Measurements from ENCODE around the gene DUSP12.
A peak's percentile ranks its signal among the peaks of the same experiment; 100 is the strongest.

DNA sequence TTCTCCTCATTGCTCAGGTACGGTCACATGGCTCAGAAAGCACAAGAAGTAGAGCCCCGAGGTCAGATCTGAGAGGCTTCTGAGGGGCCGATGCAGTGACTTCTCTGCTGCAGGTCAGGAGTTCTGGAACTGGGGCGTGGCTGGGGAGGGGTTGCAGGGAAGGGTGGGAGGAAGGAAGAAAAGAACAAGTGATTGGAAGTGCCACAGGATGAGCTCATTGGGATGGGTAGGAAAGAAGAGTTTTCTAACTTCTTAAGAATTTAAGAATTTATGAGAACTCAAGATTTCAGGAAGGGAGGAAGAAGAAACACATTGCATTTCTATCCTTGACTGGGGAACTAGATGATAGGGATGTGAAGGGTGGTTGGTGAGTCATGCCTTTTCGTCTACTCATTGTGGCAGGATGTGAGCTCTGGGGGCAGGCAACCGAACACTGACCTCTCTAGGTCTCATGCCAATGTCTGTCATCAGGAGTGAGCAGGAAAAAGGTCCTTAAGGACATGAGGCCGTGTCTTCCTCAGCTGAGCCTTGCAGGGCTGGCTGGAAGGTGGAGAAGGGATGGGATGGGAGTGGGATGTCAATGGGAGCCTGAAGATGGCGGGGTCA is 27.7 kb upstream of the DUSP12 start:
- TF ChIP-seq SP1 (IDR thresholded peaks at IDR 0.05; ENCODE audit: low read depth): 0 out of 2 replicates have a peak, but pooled peaks have one; percentile 27
- TF ChIP-seq, protein P1, sequence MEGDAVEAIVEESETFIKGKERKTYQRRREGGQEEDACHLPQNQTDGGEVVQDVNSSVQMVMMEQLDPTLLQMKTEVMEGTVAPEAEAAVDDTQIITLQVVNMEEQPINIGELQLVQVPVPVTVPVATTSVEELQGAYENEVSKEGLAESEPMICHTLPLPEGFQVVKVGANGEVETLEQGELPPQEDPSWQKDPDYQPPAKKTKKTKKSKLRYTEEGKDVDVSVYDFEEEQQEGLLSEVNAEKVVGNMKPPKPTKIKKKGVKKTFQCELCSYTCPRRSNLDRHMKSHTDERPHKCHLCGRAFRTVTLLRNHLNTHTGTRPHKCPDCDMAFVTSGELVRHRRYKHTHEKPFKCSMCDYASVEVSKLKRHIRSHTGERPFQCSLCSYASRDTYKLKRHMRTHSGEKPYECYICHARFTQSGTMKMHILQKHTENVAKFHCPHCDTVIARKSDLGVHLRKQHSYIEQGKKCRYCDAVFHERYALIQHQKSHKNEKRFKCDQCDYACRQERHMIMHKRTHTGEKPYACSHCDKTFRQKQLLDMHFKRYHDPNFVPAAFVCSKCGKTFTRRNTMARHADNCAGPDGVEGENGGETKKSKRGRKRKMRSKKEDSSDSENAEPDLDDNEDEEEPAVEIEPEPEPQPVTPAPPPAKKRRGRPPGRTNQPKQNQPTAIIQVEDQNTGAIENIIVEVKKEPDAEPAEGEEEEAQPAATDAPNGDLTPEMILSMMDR (IDR thresholded peaks at IDR 0.05 in 2 of 3, conservative IDR thresholded peaks at IDR 0.05 in 1 of 3; ENCODE audit: borderline replicate concordance in 1 of 3, insufficient read depth in 1 of 3, low read depth in 2 of 3, low read length in 2 of 3): no peak
- TF ChIP-seq, protein P2, sequence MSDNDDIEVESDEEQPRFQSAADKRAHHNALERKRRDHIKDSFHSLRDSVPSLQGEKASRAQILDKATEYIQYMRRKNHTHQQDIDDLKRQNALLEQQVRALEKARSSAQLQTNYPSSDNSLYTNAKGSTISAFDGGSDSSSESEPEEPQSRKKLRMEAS (IDR thresholded peaks at IDR 0.05): 0 out of 2 replicates have a peak, but pooled peaks have one; percentile 7
- no peak for TF ChIP-seq EZH2 (IDR thresholded peaks at IDR 0.05)
- TF ChIP-seq RAD21 (IDR thresholded peaks at IDR 0.05; ENCODE audit: low read depth): no peak
- TF ChIP-seq, protein P3, sequence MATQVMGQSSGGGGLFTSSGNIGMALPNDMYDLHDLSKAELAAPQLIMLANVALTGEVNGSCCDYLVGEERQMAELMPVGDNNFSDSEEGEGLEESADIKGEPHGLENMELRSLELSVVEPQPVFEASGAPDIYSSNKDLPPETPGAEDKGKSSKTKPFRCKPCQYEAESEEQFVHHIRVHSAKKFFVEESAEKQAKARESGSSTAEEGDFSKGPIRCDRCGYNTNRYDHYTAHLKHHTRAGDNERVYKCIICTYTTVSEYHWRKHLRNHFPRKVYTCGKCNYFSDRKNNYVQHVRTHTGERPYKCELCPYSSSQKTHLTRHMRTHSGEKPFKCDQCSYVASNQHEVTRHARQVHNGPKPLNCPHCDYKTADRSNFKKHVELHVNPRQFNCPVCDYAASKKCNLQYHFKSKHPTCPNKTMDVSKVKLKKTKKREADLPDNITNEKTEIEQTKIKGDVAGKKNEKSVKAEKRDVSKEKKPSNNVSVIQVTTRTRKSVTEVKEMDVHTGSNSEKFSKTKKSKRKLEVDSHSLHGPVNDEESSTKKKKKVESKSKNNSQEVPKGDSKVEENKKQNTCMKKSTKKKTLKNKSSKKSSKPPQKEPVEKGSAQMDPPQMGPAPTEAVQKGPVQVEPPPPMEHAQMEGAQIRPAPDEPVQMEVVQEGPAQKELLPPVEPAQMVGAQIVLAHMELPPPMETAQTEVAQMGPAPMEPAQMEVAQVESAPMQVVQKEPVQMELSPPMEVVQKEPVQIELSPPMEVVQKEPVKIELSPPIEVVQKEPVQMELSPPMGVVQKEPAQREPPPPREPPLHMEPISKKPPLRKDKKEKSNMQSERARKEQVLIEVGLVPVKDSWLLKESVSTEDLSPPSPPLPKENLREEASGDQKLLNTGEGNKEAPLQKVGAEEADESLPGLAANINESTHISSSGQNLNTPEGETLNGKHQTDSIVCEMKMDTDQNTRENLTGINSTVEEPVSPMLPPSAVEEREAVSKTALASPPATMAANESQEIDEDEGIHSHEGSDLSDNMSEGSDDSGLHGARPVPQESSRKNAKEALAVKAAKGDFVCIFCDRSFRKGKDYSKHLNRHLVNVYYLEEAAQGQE (IDR thresholded peaks at IDR 0.05; ENCODE audit: low read depth): no peak
- TF ChIP-seq ZFX (IDR thresholded peaks at IDR 0.05): no peak
- no peak for TF ChIP-seq POLR2AphosphoS5 (IDR thresholded peaks at IDR 0.05; ENCODE audit: low read depth, low read length)
- no peak for TF ChIP-seq POLR2A (IDR thresholded peaks at IDR 0.05; ENCODE audit: borderline replicate concordance, extremely low read depth, insufficient read depth, insufficient read length)
- no peak for TF ChIP-seq ELF1 (IDR thresholded peaks at IDR 0.05; ENCODE audit: borderline replicate concordance, low read depth)
- TF ChIP-seq ZNF274 (IDR thresholded peaks at IDR 0.05; ENCODE audit: low read depth, low read length): no peak
- no peak for TF ChIP-seq SIN3A (IDR thresholded peaks at IDR 0.05; ENCODE audit: low read depth)

All from HCT116 (cell line).